ENCODE data around the gene SMOC2.

Gene SMOC2

GRCh38 chr6:168448243-168448855 is 7.4 kb downstream of the SMOC2 start:
- no peak for DNase-seq (ENCODE audit: low read depth)

- DNase-seq (ENCODE audit: low read depth) = no peak
Measured at GRCh38 chr6:168450917-168451316, 9.9 kb downstream of the SMOC2 start.

GRCh38 chr6:168451805-168452517 is 11.0 kb downstream of the SMOC2 start:
- no peak for DNase-seq (ENCODE audit: low read depth)

DNA sequence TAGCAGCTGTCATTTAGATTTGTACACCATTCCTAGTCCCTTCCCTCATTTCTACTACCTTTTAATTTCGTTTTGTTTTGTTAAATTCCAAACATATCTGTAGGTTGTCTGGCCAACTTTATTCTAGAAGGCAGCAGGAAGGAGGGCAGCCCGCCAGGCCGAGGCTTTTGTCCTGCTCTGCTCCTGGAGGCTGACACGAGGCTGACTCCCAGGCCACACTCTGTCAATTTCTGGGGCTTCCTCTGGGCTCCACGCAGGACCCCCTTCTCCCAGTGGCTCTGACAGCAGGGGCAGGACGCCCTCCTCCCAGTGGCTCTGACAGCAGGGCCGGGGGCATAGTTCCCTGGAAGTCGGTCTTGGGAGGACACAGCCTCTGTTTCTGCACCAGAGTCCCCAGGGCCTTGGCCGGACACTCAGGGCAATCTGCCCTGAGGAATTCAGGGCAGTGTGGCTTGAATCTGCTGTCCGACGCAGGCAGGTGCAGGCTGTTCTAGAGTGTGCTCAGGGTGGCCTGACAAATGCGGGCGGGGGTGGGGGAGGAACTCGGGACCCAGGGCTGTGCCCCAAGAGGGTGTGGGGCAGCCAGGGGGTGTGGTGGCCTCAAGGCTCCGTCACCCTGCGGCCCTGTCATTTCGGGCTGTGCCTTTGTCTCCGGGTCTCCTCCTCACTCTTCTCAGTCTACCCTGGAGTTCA is 11.8 kb downstream of the SMOC2 start:
- DNase-seq (ENCODE audit: low read depth) = no peak

DNA sequence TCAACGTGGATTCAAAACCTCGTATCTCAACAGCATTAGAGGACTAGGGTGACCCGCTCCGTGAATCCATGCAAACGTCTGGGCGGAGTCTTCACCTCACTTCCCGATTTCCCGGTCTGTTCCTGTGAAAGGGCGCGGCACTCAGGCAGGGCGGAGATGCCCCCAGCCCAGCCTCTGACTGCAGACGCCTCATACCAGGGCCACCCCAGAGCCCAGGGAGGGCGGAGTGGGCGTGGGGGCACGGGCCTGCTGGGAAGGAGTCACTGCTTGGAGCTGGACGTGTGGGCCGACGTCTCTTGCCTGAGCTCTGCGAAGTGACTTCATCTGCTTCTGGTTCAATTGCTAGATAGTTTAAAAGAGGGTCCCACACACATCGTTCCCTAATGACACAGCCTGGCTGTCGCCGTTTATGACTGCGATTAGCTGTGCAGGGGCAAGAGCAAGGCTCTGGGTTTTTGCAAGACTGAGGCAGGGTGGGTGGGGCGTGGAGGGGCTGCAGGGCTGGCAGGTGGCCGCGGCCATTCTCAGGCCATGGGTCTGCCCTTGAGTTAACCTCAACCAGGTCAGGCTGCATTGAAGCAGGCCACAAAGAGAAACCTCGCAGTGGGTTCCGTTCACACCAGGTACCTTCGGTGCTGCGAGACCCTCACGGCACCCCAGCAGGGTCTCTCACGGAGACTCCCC is 15.0 kb downstream of the SMOC2 start:
- DNase-seq (ENCODE audit: low read depth) = no peak

GRCh38 chr6:168456907-168457652 is 16.1 kb downstream of the SMOC2 start:
- no peak for DNase-seq (ENCODE audit: low read depth)

GRCh38 chr6:168457653-168457934 is 16.6 kb downstream of the SMOC2 start:
- DNase-seq (ENCODE audit: low read depth) = no peak

DNA sequence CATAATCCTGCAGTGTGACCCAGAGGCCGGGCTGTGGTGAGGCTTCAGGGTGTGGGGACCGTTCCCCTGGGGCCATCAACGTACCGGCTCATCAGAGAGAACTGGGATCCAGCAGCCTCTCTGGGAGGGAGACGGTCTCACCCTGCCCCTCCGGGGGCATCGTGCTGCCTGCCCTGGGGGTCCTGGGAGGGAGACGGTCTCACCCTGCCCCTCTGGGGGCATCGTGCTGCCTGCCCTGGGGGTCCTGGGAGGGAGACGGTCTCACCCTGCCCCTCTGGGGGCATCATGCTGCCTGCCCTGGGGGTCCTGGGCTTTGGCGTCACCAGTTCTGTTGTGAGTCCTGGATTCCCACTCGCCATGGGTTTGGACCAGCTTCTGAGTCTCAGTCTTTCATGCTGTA is 17.1 kb downstream of the SMOC2 start:
- no peak for DNase-seq (ENCODE audit: low read depth)

DNA sequence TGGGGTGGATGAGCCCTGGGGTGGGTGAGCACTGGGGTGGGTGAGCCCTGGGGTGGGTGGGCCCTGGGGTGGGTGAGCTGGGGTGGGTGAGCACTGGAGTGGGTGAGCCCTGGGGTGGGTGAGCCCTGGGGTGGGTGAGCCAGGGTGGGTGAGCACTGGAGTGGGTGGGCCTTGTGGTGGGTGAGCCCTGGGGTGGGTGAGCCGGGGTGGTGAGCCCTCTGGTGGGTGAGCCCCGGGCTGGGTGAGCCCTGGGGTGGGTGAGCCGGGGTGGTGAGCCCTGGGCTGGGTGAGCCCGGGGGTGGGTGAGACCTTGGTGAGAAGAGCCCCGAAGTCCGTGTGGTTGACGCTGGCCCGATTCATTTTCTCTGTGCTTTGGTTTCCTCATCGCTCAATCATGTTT is 18.6 kb downstream of the SMOC2 start:
- DNase-seq (ENCODE audit: low read depth) = no peak

GRCh38 chr6:168462289-168462853 is 21.4 kb downstream of the SMOC2 start:
- DNase-seq (ENCODE audit: low read depth) = no peak

- no peak for DNase-seq (ENCODE audit: low read depth)
Measured at GRCh38 chr6:168464546-168464945, 23.6 kb downstream of the SMOC2 start.

GRCh38 chr6:168468045-168468444 is 27.1 kb downstream of the SMOC2 start:
- no peak for DNase-seq (ENCODE audit: low read depth)

- DNase-seq (ENCODE audit: low read depth) = no peak
Measured at GRCh38 chr6:168469521-168469920, 28.5 kb downstream of the SMOC2 start.

DNA sequence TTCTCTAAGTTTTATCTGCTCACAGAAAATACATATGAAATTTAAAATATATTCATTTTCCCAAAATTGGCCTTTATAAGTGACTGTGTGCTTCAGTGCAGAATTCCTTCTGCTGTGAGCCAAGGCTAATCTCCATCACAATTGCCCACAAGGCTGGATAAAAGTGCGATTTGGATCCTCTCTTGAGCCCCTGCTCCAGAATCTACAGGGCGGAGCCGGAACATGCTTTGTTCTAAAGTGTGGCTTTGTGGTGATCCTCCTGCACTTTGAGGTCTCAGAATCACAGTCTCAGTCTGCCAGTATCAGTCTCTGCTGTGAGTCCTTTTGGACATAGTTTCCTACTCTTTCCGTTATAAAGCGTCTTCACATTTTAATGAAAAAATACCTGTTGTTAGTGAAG is 28.9 kb downstream of the SMOC2 start:
- no peak for DNase-seq (ENCODE audit: low read depth)

DNA sequence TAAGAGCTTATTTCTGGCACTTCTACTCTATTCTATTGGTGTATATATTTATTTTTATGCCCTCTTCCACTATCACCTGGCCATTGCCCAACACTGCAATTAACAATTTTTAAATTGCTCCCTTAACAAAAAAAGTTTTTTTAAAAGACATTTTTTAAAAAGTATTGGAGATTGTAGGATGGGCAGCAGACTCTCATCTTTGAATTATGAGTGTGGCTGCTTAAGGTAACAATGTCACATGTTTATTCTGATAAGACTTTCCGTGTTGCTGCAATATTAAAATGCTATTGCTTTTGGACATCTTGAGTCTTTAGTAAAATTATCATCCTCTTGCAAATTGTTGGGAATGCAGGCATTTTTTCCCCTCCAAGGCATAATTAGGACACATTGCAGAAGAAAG is 31.4 kb downstream of the SMOC2 start:
- no peak for DNase-seq (ENCODE audit: low read depth)

GRCh38 chr6:168473197-168473596 is 32.2 kb downstream of the SMOC2 start:
- no peak for DNase-seq (ENCODE audit: low read depth)

DNA sequence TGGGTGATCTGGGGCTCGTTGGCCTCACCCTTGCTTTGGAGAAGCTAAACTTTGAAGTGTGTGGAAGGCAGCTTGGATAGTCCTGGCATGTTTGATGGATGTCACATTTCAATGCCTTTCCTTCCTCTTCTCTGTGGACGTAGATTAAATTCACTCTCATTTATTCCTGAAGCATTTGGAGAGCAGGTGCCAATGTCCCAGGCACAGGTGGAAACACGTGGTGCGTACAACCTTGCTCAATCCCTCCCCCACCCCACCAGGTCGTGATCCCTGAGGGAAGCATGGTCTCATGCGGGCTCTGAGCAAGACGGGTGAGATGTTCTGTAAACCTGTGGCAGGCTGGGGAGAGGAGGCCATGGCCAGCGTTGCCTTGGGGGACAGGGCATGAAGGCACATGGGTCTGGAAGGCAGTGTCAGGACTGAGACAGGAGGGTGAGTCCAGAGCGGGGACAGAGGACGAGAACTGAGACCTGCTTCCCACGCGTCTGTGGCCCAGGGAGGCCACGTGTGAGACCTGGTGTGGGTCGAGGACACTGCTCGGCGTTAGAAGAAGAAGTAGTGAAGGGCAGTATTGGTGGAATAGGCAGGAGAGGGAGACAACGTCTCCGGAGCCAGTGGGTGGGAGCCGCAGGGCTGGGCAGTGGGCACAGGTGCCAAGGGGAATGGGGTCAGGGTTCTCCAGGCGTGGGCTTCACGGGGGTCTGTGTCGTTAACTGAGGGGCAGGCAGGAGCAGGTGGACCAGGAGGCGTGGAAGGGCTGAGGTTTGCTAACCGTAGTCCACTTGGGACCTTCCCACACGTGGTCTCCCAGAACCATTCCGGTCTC is 34.4 kb downstream of the SMOC2 start:
- DNase-seq (ENCODE audit: low read depth) = no peak

DNA sequence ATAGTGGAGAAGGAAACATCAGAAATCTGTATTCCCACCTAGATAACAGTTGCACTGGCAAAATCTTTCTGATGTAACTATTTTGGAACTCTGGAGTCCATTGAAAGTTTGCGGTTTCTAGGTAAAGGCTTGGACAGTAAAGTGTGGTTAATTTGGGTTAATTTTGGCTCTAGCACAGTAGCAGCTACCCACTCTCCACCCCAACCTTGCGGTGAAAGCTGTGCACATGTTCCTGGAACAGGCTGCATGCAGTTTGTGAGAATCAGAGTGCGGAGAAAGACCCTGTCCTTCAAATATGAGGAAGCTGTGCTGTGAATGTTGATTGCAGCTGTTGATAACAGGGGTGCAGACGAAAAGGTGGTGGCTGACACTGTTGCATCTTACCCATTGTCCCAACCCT is 38.4 kb downstream of the SMOC2 start:
- no peak for DNase-seq (ENCODE audit: low read depth)

DNA sequence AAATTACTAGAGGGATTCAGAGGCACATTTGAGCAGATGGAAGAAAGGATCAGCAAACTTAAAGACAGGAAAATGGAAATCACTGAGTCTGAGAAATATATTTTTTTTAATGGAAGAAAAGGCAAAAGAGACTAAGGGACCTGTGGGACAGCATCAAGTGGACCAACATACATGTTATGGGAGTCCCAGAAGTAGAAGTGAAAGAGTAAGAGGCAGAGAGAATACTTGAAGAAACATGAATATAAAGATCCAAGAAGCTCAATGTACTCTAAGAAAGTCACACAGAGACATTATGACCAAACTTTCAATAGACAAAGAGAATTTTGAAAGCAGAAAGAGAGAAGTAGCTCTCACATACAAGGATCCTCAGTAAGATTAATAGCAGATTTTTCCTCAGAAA is 39.5 kb downstream of the SMOC2 start:
- no peak for DNase-seq (ENCODE audit: low read depth)

DNA sequence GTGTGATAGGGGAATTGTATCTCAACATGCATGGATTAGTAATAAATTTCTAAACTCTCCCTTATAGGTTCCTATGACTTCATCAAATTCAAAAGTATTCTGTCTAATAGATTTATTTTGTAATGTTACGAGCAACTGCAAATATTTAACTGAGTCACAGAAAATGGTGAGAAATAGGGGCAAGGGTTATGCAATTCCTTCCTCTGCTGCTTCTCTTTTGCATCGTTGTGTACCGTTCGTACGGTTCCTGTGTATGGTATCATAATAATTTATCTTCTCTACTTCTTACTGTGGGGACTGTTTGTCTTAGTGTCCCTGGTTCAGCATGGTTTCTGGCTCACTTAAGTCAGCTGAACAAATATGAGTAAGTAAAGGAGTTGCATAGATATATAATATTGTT is 44.8 kb downstream of the SMOC2 start:
- no peak for DNase-seq (ENCODE audit: low read depth)

DNA sequence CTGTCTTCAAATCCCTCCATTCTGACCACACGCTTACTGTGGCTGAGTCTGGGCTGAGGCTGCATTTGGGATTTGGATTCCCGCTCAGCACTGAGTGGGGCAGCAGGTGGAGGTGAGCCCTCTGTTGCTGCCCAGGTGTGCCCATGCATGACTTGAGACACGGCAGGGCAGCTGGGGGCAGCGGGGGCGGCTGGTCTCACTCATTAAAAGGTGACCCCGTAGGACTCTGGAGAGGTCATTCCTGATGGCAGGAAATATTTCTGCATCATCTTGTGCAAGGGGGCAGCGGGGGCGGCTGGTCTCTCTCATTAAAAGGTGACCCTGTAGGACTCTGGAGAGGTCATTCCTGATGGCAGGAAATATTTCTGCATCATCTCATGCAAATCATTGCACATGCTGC is 49.8 kb downstream of the SMOC2 start:
- DNase-seq (ENCODE audit: low read depth) = no peak

Measured in T-helper 22 cell (primary cell).